ENCODE data around the gene RASGRF2.

RASGRF2 gene

DNA sequence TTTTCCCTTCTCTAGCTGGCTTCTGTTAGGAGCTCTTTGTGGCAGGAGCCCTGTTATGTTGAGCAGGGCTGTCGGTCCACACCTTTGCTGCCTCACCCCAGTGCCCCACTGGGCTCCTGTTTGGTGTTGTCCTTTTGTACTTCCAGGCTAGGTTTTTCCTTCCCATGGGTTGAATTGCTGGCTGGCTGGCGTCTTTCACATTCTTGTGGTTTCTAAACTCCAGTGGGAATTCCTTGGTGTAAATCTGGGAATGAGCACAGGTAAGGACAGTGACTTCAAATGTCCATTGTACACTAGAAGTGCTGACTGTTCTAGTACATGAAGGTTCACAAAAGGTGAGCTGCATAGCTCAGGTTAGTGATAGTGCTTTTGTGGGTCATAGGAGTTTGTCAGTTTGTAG is 30.4 kb downstream of the RASGRF2 start:
- Histone ChIP-seq H3K4me1 (ENCODE audit: control insufficient read depth, insufficient read depth, low read length) (no peaks in the 10 kb centered on the region), H3K4me3 (ENCODE audit: low read length) (no peak overlapping the region), H3K9ac (ENCODE audit: low read length) (no peak overlapping the region), H3K36me3 (ENCODE audit: control insufficient read depth, insufficient read depth, low read length) (no peaks in the 10 kb centered on the region), H3K9me3 (ENCODE audit: control insufficient read depth, low read length) (no peaks in the 10 kb centered on the region), H3K27me3 (ENCODE audit: control insufficient read depth, insufficient read depth, low read length) (no peaks in the 10 kb centered on the region)

DNA sequence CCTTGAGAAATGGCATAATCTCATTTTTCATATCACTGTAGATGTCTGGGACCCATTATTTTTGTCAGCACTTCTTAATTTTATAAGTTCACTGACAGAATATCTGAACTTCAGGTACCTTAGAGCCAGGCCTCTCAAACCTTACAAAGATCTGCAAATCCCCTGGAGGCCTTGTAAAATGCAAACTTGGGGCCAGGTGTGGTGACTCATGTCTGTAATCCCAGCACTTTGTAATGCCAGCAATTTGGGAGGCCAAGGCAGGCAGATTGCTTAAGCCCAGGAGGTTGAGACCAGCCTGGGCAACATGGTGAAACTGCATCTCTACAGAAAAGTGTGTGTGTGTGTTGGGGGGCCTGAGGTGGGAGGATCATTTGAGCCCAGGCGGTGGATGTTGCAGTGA is 30.8 kb downstream of the RASGRF2 start:
- Histone ChIP-seq H3K36me3 (ENCODE audit: control insufficient read depth, insufficient read depth, low read length) (no peaks in the 10 kb centered on the region), H3K9ac (ENCODE audit: low read length) (no peak overlapping the region), H3K4me3 (ENCODE audit: low read length) (no peak overlapping the region), H3K9me3 (ENCODE audit: control insufficient read depth, low read length) (no peaks in the 10 kb centered on the region), H3K4me1 (ENCODE audit: control insufficient read depth, insufficient read depth, low read length) (no peaks in the 10 kb centered on the region), H3K27me3 (ENCODE audit: control insufficient read depth, insufficient read depth, low read length) (no peaks in the 10 kb centered on the region)

DNA sequence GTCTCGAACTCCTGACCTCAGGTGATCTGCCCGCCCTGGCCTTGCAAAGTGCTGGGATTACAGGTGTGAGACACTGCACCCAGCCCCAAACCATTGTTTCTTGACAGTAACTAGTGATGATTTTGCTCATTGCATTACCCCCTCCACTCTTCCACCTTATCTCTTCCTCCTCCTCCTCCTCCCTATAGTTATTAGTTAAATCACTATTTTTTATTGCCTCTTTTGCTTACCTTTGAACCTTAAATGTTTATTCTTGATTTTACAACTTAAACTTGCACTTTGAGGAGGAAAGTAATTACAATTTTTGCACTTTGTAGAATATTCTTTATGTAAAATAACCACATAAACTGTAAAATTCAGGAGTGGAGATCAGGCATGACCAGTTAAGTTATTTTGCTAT is 35.7 kb downstream of the RASGRF2 start:
- H3K27me3 ChIP-seq (ENCODE audit: control insufficient read depth, insufficient read depth, low read length), result no peaks in the 10 kb centered on the region
- no peak overlapping the region for H3K4me3 ChIP-seq (ENCODE audit: low read length)
- H3K36me3 ChIP-seq (ENCODE audit: control insufficient read depth, insufficient read depth, low read length), result no peaks in the 10 kb centered on the region
- no peaks in the 10 kb centered on the region for H3K9me3 ChIP-seq (ENCODE audit: control insufficient read depth, low read length)
- H3K9ac ChIP-seq (ENCODE audit: low read length), result no peak overlapping the region
- H3K4me1 ChIP-seq (ENCODE audit: control insufficient read depth, insufficient read depth, low read length), result no peaks in the 10 kb centered on the region

DNA sequence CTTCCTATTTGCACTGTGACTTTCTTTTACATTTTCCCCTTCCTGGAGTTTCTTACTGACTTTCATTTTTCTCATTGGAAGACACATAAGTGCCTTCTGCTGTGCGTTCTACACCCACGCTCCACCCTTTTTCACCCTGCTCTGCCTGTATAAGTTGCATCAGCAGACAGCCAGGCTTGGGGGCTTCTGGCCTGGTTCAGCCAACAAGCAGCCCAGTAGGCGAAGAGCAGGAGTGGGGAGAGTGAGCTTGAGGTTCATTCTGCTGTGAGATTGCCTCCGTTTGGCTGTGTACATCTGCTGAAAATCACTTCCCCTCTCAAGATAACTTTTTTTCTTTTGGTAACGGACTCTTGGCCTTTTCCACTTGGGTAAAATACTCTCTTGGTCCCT is 38.4 kb downstream of the RASGRF2 start:
- H3K9me3 ChIP-seq (ENCODE audit: control insufficient read depth, low read length), result no peaks in the 10 kb centered on the region
- H3K4me1 ChIP-seq (ENCODE audit: control insufficient read depth, insufficient read depth, low read length), result no peaks in the 10 kb centered on the region
- no peaks in the 10 kb centered on the region for H3K27me3 ChIP-seq (ENCODE audit: control insufficient read depth, insufficient read depth, low read length)
- H3K4me3 ChIP-seq (ENCODE audit: low read length), result no peak overlapping the region
- H3K9ac ChIP-seq (ENCODE audit: low read length), result no peak overlapping the region
- no peaks in the 10 kb centered on the region for H3K36me3 ChIP-seq (ENCODE audit: control insufficient read depth, insufficient read depth, low read length)

DNA sequence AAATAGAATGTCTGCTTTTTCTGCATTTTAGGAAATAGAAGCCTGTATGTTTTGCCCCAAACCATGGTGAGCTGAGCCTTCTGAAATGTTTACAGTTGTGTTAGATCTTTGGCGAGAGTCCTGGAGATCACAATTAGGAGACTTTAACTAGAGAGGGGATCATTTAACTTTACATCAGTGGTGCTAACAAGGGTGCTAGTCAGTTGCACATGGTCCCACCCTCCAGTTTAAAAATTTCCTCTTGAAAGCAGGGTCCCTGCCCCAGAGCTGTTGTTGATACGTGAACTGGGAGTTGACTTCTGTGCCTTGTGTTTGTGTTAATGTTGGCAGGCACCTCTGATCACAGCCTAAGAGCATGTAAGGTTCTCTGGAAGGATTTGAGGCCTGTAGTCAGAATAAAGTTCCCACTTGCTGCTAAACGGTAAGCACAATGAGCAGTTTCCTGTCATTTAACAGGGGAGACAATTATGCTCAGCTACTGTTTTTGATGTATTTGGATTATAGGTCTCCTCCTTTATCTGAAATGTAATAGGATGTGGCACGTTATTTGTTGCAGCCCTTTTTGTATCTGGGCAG is 43.7 kb downstream of the RASGRF2 start:
- Histone ChIP-seq H3K36me3 (ENCODE audit: control insufficient read depth, insufficient read depth, low read length) (no peaks in the 10 kb centered on the region), H3K9me3 (ENCODE audit: control insufficient read depth, low read length) (no peaks in the 10 kb centered on the region), H3K27me3 (ENCODE audit: control insufficient read depth, insufficient read depth, low read length) (no peaks in the 10 kb centered on the region), H3K9ac (ENCODE audit: low read length) (no peak overlapping the region), H3K4me3 (ENCODE audit: low read length) (no peak overlapping the region), H3K4me1 (ENCODE audit: control insufficient read depth, insufficient read depth, low read length) (no peaks in the 10 kb centered on the region)

DNA sequence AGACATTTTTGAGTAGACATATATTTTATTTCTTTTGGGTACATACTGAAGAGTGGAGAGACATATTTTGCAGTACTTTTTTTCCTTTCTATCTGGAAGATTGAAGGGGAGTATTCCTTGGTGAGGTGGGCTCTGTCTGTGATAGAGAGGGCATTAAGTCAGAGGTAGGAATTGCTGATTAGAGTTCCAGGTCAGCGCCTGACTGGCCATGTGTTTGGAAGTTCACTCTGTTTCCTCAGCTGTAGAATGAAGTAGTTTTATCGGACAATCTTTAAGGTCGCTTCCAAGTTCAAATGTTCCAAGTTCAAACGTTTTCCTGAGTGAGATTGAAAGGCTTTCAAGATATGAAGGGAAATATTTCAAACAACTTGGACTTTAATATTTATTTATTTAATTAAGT is 45.5 kb downstream of the RASGRF2 start:
- Histone ChIP-seq H3K36me3 (ENCODE audit: control insufficient read depth, insufficient read depth, low read length) (no peaks in the 10 kb centered on the region), H3K27me3 (ENCODE audit: control insufficient read depth, insufficient read depth, low read length) (no peaks in the 10 kb centered on the region), H3K9ac (ENCODE audit: low read length) (no peak overlapping the region), H3K9me3 (ENCODE audit: control insufficient read depth, low read length) (no peaks in the 10 kb centered on the region), H3K4me1 (ENCODE audit: control insufficient read depth, insufficient read depth, low read length) (no peaks in the 10 kb centered on the region), H3K4me3 (ENCODE audit: low read length) (no peak overlapping the region)

DNA sequence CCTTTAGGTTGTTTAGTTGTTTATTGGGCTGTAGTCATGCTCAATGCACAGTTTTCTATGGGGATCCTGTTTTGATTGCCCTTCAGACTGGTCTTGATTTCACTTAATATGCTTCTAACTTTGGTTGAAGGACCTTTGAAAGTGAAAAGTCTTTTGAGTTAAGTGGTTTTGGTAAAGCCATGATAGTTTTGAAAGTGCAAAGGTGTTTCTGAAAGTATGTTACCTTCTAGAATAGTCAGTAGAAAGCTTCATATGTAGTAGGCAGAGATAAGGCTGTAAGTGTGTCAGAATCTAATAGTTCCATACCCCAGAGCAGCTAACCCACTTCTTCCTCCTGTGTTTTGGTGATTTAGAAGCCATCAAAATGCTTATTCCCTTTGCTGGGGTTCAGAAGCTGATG is 46.1 kb downstream of the RASGRF2 start:
- Histone ChIP-seq H3K27me3 (ENCODE audit: control insufficient read depth, insufficient read depth, low read length) (no peaks in the 10 kb centered on the region), H3K4me1 (ENCODE audit: control insufficient read depth, insufficient read depth, low read length) (no peaks in the 10 kb centered on the region), H3K4me3 (ENCODE audit: low read length) (no peak overlapping the region), H3K9ac (ENCODE audit: low read length) (no peak overlapping the region), H3K9me3 (ENCODE audit: control insufficient read depth, low read length) (no peaks in the 10 kb centered on the region), H3K36me3 (ENCODE audit: control insufficient read depth, insufficient read depth, low read length) (no peaks in the 10 kb centered on the region)

DNA sequence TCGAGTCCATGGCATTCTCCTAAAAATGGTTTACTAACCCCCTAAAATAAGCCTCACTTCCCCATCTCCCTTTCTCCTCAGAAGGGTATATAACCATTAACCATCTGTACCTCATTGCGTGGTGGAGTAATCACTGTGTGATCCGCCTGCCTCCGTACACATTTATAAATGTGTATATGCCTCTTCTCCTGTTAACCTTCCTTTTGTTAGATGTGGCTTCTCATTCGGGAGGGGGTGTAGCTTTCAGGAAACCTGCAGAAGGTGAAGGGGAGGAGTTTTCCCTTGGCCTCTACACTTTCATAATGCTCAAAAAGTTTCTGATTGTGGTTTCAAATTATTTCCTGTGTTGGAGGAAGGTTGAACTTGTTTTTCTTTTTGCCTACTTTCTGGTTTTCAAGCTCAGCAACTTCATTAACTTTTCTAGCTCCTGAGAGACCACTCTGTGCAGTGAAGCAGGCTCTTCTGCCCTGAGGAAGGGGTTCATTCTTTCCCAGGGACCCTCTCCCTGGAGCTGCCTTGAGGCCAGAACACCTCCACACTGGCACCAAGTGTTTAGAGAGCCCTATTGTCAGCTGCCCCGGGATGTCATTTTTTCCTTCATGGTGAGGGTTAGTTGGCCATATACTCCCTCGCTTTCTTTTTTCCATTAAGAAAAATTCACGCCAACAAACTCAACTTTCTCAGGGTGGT is 46.9 kb downstream of the RASGRF2 start:
- H3K9ac ChIP-seq (ENCODE audit: low read length), result no peak overlapping the region
- no peaks in the 10 kb centered on the region for H3K4me1 ChIP-seq (ENCODE audit: control insufficient read depth, insufficient read depth, low read length)
- no peaks in the 10 kb centered on the region for H3K9me3 ChIP-seq (ENCODE audit: control insufficient read depth, low read length)
- H3K27me3 ChIP-seq (ENCODE audit: control insufficient read depth, insufficient read depth, low read length), result no peaks in the 10 kb centered on the region
- H3K4me3 ChIP-seq (ENCODE audit: low read length), result no peak overlapping the region
- H3K36me3 ChIP-seq (ENCODE audit: control insufficient read depth, insufficient read depth, low read length), result no peaks in the 10 kb centered on the region

DNA sequence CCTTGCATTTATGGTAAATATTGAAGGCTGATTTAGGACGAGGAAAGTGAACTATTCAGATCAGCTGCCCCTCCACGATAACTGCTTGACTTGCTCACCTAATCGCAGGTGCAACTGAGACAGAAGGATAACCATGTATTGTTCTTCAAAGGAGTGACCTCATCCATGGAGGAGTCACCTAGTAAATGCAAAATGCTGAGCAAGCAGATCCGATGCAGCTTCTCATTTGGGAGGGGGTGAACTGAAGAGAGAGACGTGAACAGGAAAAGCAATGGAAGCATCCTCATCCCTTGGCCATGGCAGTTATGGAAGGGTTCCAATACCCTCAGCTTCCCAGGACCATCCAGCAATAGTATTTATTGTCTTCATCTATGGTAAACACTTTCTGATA is 47.5 kb downstream of the RASGRF2 start:
- H3K4me3 ChIP-seq (ENCODE audit: low read length), result no peak overlapping the region

DNA sequence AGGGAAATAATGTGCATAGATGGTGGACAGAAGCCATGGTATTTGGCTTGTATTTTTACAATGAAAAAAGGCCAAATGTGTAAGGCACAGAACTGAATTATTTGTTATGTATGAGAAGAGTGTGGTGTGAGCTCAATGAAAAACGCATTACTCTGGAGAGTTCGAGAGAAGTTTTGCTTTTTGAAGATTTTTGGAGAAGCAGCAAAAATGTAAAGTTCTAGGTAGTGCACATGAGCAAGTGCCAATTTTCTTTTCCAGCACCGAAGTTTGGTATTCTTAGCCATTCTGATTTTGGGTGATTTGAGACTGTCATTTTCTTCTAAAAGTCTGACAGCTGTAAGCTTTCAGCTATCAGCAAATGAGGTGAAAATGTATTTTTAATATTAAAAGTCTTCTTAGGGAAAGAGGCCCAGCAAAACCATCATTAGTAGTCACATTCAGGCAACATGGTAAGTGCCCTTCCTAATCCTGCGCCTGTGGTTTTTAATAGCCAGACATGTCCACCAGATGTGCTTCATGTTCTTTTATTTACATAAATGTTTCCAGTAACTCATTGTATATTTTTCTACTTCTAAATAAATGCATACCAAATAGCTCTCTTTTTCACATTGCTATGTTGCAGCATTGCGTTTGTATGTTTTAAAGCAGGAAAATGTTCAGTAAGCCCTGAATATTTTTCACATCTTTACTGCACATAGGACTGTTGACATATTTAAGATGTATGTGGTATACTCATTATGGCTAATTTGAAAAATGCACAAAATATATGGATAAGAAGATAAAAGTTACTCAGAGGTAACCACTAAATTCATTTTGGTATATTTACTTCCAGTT is 50.4 kb downstream of the RASGRF2 start:
- Histone ChIP-seq H3K27me3 (ENCODE audit: control insufficient read depth, insufficient read depth, low read length) (no peaks in the 10 kb centered on the region), H3K36me3 (ENCODE audit: control insufficient read depth, insufficient read depth, low read length) (no peaks in the 10 kb centered on the region), H3K4me1 (ENCODE audit: control insufficient read depth, insufficient read depth, low read length) (no peaks in the 10 kb centered on the region), H3K9ac (ENCODE audit: low read length) (no peak overlapping the region), H3K4me3 (ENCODE audit: low read length) (no peak overlapping the region), H3K9me3 (ENCODE audit: control insufficient read depth, low read length) (no peaks in the 10 kb centered on the region)

More for the DNA sequence above, 47.5 kb downstream of the RASGRF2 start:
- Histone ChIP-seq H3K27me3 (ENCODE audit: control insufficient read depth, insufficient read depth, low read length) (no peaks in the 10 kb centered on the region), H3K9me3 (ENCODE audit: control insufficient read depth, low read length) (no peaks in the 10 kb centered on the region), H3K36me3 (ENCODE audit: control insufficient read depth, insufficient read depth, low read length) (no peaks in the 10 kb centered on the region), H3K9ac (ENCODE audit: low read length) (no peak overlapping the region), H3K4me1 (ENCODE audit: control insufficient read depth, insufficient read depth, low read length) (no peaks in the 10 kb centered on the region)

DNA sequence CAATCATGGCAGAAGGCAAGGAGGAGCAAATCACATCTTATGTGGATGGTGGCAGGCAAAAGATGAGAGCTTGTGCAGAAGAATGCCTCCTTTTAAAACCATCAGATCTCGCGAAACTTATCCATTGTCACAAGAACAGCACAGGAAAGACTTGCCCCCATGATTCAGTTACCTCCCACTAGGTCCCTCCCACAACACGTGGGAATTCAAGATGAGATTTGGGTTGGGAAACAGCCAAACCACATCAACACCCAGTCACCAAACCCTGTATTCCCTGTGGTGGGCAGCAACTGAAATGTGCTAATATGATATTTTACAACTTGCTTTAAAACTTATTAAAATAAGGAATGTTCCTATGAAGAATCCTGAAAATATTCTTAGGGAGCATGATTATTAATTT is 54.2 kb downstream of the RASGRF2 start:
- Histone ChIP-seq H3K9ac (ENCODE audit: low read length) (no peak overlapping the region), H3K4me1 (ENCODE audit: control insufficient read depth, insufficient read depth, low read length) (no peaks in the 10 kb centered on the region)

DNA sequence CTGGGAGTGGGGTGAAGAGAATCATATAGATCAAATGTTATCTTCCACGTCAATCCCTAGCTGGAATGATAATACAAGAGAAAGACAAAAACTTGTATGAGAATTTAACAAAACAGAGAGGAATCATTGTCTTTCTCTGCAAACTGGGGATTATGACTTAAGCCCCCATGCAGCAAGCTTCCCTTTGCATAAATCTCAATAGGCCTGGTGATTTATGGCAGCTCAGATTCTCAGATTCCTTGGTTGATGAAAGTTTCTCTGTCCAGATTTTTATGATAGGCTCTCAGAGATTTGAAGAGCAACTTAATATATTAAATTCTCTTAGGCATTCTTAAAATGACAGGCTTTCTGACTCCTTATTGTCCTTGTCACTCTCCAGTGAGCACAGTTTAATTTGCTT is 56.0 kb downstream of the RASGRF2 start:
- H3K9ac ChIP-seq (ENCODE audit: low read length), result no peak overlapping the region
- H3K27me3 ChIP-seq (ENCODE audit: control insufficient read depth, insufficient read depth, low read length), result no peaks in the 10 kb centered on the region
- no peaks in the 10 kb centered on the region for H3K9me3 ChIP-seq (ENCODE audit: control insufficient read depth, low read length)
- H3K36me3 ChIP-seq (ENCODE audit: control insufficient read depth, insufficient read depth, low read length), result no peaks in the 10 kb centered on the region
- no peaks in the 10 kb centered on the region for H3K4me1 ChIP-seq (ENCODE audit: control insufficient read depth, insufficient read depth, low read length)
- H3K4me3 ChIP-seq (ENCODE audit: low read length), result no peak overlapping the region

More for the DNA sequence above, 54.2 kb downstream of the RASGRF2 start:
- Histone ChIP-seq H3K36me3 (ENCODE audit: control insufficient read depth, insufficient read depth, low read length) (no peaks in the 10 kb centered on the region), H3K9me3 (ENCODE audit: control insufficient read depth, low read length) (no peaks in the 10 kb centered on the region), H3K27me3 (ENCODE audit: control insufficient read depth, insufficient read depth, low read length) (no peaks in the 10 kb centered on the region), H3K4me3 (ENCODE audit: low read length) (no peak overlapping the region)
